WTC11 (cell line): ENCODE data around the gene CHD9. TPM values are rescaled to one million over a fixed set of nuclear protein-coding genes. Genes with fewer than 3 reads are reported as not detected.
"Not testable (repeated sequence)": the region's sequence is repeated elsewhere in the genome, so short reads cannot be mapped to it uniquely, and the experiment has no call there.

Experiments
- ATAC-seq: fragments of 200-7000 bp; cut with Tn5 transposase; 2 replicates; pipeline ENCODE4 v1.10.0; 2021; ENCODE audit warnings: mild to moderate bottlenecking, moderate library complexity
- CTCF ChIA-PET: fragments of 300-600 bp; sonication (Branson Sonifier 250); formaldehyde crosslinking; loops from one replicate; lab custom pipeline; 2021; ENCODE audit warnings: antibody characterized with exemption; lab: Charles Lee
- POLR2A ChIA-PET: fragments of 350-600 bp; sonication (Branson Sonifier 250); formaldehyde crosslinking; loops from one replicate; lab custom pipeline; 2021; ENCODE audit warnings: antibody characterized with exemption; lab: Charles Lee
- DNase-seq: peaks from one replicate; pipeline ENCODE4 v3.0.0; 2021; ENCODE audit warnings: low spot score
- H3K27ac Mint-ChIP-seq: 2 replicates; pipeline ENCODE4 v1.8.0; 2021; ENCODE audit warnings: mixed read lengths
- H3K27me3 Mint-ChIP-seq: 2 replicates; pipeline ENCODE4 v1.8.0; 2021; ENCODE audit warnings: low read depth, mild to moderate bottlenecking, moderate library complexity, mixed read lengths
- H3K36me3 Mint-ChIP-seq: 2 replicates; pipeline ENCODE4 v1.8.0; 2021; ENCODE audit warnings: mixed read lengths
- H3K4me1 Mint-ChIP-seq: 2 replicates; pipeline ENCODE4 v1.8.0; 2022; ENCODE audit warnings: mixed read lengths
- H3K4me3 Mint-ChIP-seq: 2 replicates; pipeline ENCODE4 v1.8.0; 2021; ENCODE audit warnings: mild to moderate bottlenecking, moderate library complexity, mixed read lengths
- H3K9me3 Mint-ChIP-seq: 2 replicates; pipeline ENCODE4 v1.8.0; 2021; ENCODE audit warnings: mixed read lengths
- ARID4B ChIP-seq: sonication (generic); formaldehyde crosslinking; IDR thresholded peaks from 2 replicates; pipeline ENCODE4 v1.8.0; 2023; ENCODE audit warnings: missing genetic modification reagents, mild to moderate bottlenecking, borderline replicate concordance
- CREB1 ChIP-seq: sonication (generic); formaldehyde crosslinking; IDR thresholded peaks from 2 replicates; pipeline ENCODE4 v1.8.0; 2023; ENCODE audit warnings: mild to moderate bottlenecking, missing genetic modification reagents
- FOXK1 ChIP-seq: sonication (generic); formaldehyde crosslinking; IDR thresholded peaks from 2 replicates; pipeline ENCODE4 v1.8.0; 2022; ENCODE audit warnings: mild to moderate bottlenecking, moderate library complexity, missing genetic modification reagents
- GABPB1 ChIP-seq: sonication (generic); formaldehyde crosslinking; IDR thresholded peaks from 2 replicates; pipeline ENCODE4 v1.8.1; 2023; ENCODE audit warnings: mild to moderate bottlenecking, missing genetic modification reagents
- HMGA2 ChIP-seq: fragments of 250-450 bp; sonication (Bioruptor Pico); IDR thresholded peaks from 2 replicates; pipeline ENCODE4 v1.4.0; 2021; ENCODE audit warnings: mild to moderate bottlenecking, moderate library complexity
- JAZF1 ChIP-seq: fragments of 250-450 bp; sonication (Bioruptor Pico); IDR thresholded peaks from 2 replicates; pipeline ENCODE4 v1.9.0; 2021; ENCODE audit warnings: moderate library complexity, mild to moderate bottlenecking, inconsistent platforms
- MXD4 ChIP-seq: fragments of 250-450 bp; sonication (Bioruptor Pico); IDR thresholded peaks from 2 replicates; pipeline ENCODE4 v1.8.0; 2021; ENCODE audit warnings: mild to moderate bottlenecking, moderate library complexity, borderline replicate concordance
- MYBL2 ChIP-seq: sonication (generic); formaldehyde crosslinking; IDR thresholded peaks from 2 replicates; pipeline ENCODE4 v1.8.1; 2023; ENCODE audit warnings: mild to moderate bottlenecking, moderate library complexity, missing genetic modification reagents
- NFATC4 ChIP-seq: fragments of 250-450 bp; sonication (Bioruptor Pico); IDR thresholded peaks from 2 replicates; pipeline ENCODE4 v1.9.0; 2021; ENCODE audit warnings: mild to moderate bottlenecking
- NFE2L1 ChIP-seq: sonication (generic); formaldehyde crosslinking; IDR thresholded peaks from 2 replicates; pipeline ENCODE4 v1.8.1; 2023; ENCODE audit warnings: missing genetic modification reagents
- NR2C2 ChIP-seq: sonication (generic); formaldehyde crosslinking; IDR thresholded peaks from 2 replicates; pipeline ENCODE4 v1.8.0; 2022; ENCODE audit warnings: mild to moderate bottlenecking, missing genetic modification reagents
- TEAD1 ChIP-seq: sonication (generic); formaldehyde crosslinking; IDR thresholded peaks from 2 replicates; pipeline ENCODE4 v1.8.0; 2022; ENCODE audit warnings: mild to moderate bottlenecking, missing genetic modification reagents
- TEAD4 ChIP-seq: sonication (generic); formaldehyde crosslinking; IDR thresholded peaks from 2 replicates; pipeline ENCODE4 v1.8.0; 2022; ENCODE audit warnings: mild to moderate bottlenecking, missing genetic modification reagents
- ZBTB21 ChIP-seq: sonication (generic); formaldehyde crosslinking; IDR thresholded peaks from 2 replicates; pipeline ENCODE4 v1.8.1; 2023; ENCODE audit warnings: mild to moderate bottlenecking, missing genetic modification reagents, borderline replicate concordance
- ZNF263 ChIP-seq: sonication (generic); formaldehyde crosslinking; IDR thresholded peaks from 2 replicates; pipeline ENCODE4 v1.8.1; 2022; ENCODE audit warnings: low read depth, mild to moderate bottlenecking, moderate library complexity, missing genetic modification reagents
- ZNF396 ChIP-seq: fragments of 250-450 bp; sonication (Bioruptor Pico); IDR thresholded peaks from 2 replicates; pipeline ENCODE4 v1.8.0; 2021; ENCODE audit warnings: mild to moderate bottlenecking, moderate library complexity, borderline replicate concordance
- total RNA-seq: library from RNA; stranded (reverse); gene quantifications from 3 replicates; pipeline ENCODE4 v1.2.3, GENCODE V29; 2021
- TF ChIP-seq, protein P1 (sequence below): sonication (generic); formaldehyde crosslinking; IDR thresholded peaks from 2 replicates; pipeline ENCODE4 v1.8.0; 2023; ENCODE audit warnings: missing genetic modification reagents
- TF ChIP-seq, protein P2 (sequence below): sonication (generic); formaldehyde crosslinking; IDR thresholded peaks from 2 replicates; pipeline ENCODE4 v1.8.1; 2023; ENCODE audit warnings: mild to moderate bottlenecking, missing genetic modification reagents
- TF ChIP-seq, protein P3 (sequence below): sonication (generic); formaldehyde crosslinking; IDR thresholded peaks from 2 replicates; pipeline ENCODE4 v1.8.0; 2022; ENCODE audit warnings: mild to moderate bottlenecking, missing genetic modification reagents
- TF ChIP-seq, protein P4 (sequence below): sonication (generic); formaldehyde crosslinking; IDR thresholded peaks from 2 replicates; pipeline ENCODE4 v1.8.1; 2023; ENCODE audit warnings: mild to moderate bottlenecking, missing genetic modification reagents, moderate library complexity
- TF ChIP-seq, protein P5 (sequence below): fragments of 250-450 bp; sonication (Bioruptor Pico); IDR thresholded peaks from 2 replicates; pipeline ENCODE4 v1.9.0; 2021; ENCODE audit warnings: moderate library complexity, mild to moderate bottlenecking, inconsistent platforms, borderline replicate concordance
- TF ChIP-seq, protein P6 (sequence below): sonication (generic); formaldehyde crosslinking; IDR thresholded peaks from 2 replicates; pipeline ENCODE4 v1.8.1; 2023; ENCODE audit warnings: mild to moderate bottlenecking, missing genetic modification reagents, moderate library complexity

The CHD9 gene
- total RNA-seq, 1 experiment from 2014 or later: 31.3 TPM

- no peak for TF ChIP-seq ZBTB21 (CRISPR knock-in tag)
- TF ChIP-seq TEAD1: no peak
- no peak for TF ChIP-seq CREB1
- TF ChIP-seq FOXK1 (CRISPR knock-in tag): no peak
- TF ChIP-seq NFE2L1 (CRISPR knock-in tag): no peak
- TF ChIP-seq, protein P1, sequence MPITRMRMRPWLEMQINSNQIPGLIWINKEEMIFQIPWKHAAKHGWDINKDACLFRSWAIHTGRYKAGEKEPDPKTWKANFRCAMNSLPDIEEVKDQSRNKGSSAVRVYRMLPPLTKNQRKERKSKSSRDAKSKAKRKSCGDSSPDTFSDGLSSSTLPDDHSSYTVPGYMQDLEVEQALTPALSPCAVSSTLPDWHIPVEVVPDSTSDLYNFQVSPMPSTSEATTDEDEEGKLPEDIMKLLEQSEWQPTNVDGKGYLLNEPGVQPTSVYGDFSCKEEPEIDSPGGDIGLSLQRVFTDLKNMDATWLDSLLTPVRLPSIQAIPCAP (CRISPR knock-in tag): no peak
- TF ChIP-seq, protein P2, sequence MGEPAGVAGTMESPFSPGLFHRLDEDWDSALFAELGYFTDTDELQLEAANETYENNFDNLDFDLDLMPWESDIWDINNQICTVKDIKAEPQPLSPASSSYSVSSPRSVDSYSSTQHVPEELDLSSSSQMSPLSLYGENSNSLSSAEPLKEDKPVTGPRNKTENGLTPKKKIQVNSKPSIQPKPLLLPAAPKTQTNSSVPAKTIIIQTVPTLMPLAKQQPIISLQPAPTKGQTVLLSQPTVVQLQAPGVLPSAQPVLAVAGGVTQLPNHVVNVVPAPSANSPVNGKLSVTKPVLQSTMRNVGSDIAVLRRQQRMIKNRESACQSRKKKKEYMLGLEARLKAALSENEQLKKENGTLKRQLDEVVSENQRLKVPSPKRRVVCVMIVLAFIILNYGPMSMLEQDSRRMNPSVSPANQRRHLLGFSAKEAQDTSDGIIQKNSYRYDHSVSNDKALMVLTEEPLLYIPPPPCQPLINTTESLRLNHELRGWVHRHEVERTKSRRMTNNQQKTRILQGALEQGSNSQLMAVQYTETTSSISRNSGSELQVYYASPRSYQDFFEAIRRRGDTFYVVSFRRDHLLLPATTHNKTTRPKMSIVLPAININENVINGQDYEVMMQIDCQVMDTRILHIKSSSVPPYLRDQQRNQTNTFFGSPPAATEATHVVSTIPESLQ (CRISPR knock-in tag): no peak
- TF ChIP-seq, protein P3, sequence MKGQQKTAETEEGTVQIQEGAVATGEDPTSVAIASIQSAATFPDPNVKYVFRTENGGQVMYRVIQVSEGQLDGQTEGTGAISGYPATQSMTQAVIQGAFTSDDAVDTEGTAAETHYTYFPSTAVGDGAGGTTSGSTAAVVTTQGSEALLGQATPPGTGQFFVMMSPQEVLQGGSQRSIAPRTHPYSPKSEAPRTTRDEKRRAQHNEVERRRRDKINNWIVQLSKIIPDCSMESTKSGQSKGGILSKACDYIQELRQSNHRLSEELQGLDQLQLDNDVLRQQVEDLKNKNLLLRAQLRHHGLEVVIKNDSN (CRISPR knock-in tag): no peak
- TF ChIP-seq HMGA2: no peak
- TF ChIP-seq ZNF396 (CRISPR knock-in tag): no peak
- TF ChIP-seq NR2C2: no peak
- TF ChIP-seq MXD4 (CRISPR knock-in tag): no peak
- TF ChIP-seq MYBL2 (CRISPR knock-in tag): no peak
- TF ChIP-seq TEAD4: no peak
- TF ChIP-seq ARID4B (CRISPR knock-in tag): no peak
- TF ChIP-seq NFATC4 (CRISPR knock-in tag): no peak
- ATAC-seq (no peak), DNase-seq (no peak)
- Mint-ChIP-seq H3K4me3 (no peak overlapping the region), H3K27ac (0 out of 2 replicates have a peak overlapping the region, but pooled peaks have one; percentile 40), H3K9me3 (no peaks in the 10 kb centered on the region), H3K4me1 (no peaks in the 10 kb centered on the region), H3K27me3 (no peaks in the 10 kb centered on the region), H3K36me3 (peaks cover 38% of the 10 kb centered on the region)
- POLR2A ChIA-PET: no interaction called here
- CTCF ChIA-PET: no interaction called here
Observed at GRCh38 chr16:53266156-53266555, 211.4 kb downstream of the CHD9 start.

DNA sequence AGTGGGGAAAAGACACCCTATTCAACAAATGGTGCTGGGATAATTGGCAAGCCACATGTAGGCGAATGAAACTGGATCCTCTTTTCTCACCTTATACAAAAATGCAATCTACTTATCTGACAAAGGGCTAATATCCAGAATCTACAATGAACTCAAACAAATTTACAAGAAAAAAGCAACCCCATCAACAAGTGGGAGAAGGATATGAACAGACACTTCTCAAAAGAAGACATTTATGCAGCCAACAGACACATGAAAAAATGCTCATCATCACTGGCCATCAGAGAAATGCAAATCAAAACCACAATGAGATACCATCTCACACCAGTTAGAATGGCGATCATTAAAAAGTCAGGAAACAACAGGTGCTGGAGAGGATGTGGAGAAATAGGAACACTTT, 223.7 kb downstream of the CHD9 start:
- DNase-seq, H3K27ac Mint-ChIP-seq, ATAC-seq, H3K4me1 Mint-ChIP-seq, CTCF ChIA-PET, H3K4me3 Mint-ChIP-seq, POLR2A ChIA-PET, H3K27me3 Mint-ChIP-seq: not testable (repeated sequence)
- H3K9me3 Mint-ChIP-seq: peaks cover 16% of the 10 kb centered on the region
- peaks cover 24% of the 10 kb centered on the region for H3K36me3 Mint-ChIP-seq

DNA sequence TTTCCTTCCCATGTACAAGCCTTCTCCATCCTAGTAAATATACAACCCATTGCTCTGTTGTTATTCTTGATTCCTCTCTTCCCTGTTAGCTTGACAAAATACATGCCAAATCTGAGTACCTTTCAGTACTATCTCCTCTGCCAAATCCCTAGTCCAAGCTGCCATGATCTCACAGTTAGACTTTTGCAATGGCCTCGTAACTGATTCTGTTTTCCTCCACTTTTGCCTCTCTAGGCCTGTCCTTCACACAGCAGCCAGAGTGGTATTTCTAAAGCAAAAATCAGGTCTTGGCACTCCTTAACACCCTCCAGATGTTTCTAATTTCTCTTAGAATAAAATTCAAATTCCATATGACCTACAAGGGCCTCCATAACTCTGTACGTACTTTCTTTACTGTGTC, 226.5 kb downstream of the CHD9 start:
- no peaks in the 10 kb centered on the region for H3K4me1 Mint-ChIP-seq
- no peak overlapping the region for H3K27ac Mint-ChIP-seq
- H3K27me3 Mint-ChIP-seq: no peaks in the 10 kb centered on the region
- ChIA-PET POLR2A (no interaction called here), CTCF (interaction anchor here (1.4 kb wide), 1 partner anchor 226 kb away, joined by 3 read pairs; the partner anchor contains the start of gene CHD9)
- ATAC-seq: no peak
- no peak for DNase-seq
- H3K4me3 Mint-ChIP-seq: no peak overlapping the region
- H3K36me3 Mint-ChIP-seq: peaks cover 22% of the 10 kb centered on the region
- H3K9me3 Mint-ChIP-seq: peaks cover 16% of the 10 kb centered on the region
- TF ChIP-seq, protein P4, sequence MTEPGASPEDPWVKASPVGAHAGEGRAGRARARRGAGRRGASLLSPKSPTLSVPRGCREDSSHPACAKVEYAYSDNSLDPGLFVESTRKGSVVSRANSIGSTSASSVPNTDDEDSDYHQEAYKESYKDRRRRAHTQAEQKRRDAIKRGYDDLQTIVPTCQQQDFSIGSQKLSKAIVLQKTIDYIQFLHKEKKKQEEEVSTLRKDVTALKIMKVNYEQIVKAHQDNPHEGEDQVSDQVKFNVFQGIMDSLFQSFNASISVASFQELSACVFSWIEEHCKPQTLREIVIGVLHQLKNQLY (CRISPR knock-in tag): no peak
- TF ChIP-seq GABPB1 (no peak), JAZF1 (CRISPR knock-in tag) (no peak), ZNF263 (CRISPR knock-in tag) (no peak)
- TF ChIP-seq, protein P5, sequence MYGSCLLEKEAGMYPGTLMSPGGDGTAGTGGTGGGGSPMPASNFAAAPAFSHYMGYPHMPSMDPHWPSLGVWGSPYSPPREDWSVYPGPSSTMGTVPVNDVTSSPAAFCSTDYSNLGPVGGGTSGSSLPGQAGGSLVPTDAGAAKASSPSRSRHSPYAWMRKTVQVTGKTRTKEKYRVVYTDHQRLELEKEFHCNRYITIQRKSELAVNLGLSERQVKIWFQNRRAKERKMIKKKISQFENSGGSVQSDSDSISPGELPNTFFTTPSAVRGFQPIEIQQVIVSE: no peak
- TF ChIP-seq, protein P6, sequence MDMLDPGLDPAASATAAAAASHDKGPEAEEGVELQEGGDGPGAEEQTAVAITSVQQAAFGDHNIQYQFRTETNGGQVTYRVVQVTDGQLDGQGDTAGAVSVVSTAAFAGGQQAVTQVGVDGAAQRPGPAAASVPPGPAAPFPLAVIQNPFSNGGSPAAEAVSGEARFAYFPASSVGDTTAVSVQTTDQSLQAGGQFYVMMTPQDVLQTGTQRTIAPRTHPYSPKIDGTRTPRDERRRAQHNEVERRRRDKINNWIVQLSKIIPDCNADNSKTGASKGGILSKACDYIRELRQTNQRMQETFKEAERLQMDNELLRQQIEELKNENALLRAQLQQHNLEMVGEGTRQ: no peak
